ENCODE data around the gene RIPOR1. TPM values are rescaled to one million over a fixed set of nuclear protein-coding genes. Genes with fewer than 3 reads are reported as not detected.

RIPOR1 gene
- total RNA-seq, 1 donor from 2014 or later: 97.6 TPM

DNA sequence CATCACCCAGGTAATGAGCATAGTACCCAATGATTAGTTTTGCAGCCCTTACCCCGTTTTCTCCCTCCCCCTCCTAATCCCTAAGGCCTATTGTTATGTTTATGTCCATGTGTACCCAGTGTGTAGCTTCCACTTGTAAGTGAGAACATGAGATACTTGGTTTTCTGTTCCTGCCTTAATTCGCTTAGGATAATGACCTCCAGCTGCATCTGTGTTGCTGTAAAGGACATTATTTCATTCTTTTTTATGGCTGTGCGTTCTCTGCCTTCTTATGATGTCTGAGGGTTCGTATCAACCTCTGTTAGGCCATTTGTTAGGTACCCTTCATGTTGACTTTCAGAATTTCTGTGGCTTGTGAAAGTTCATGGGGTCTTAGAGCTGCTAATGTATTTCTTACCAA lies 64.7 kb downstream of the RIPOR1 start:
- DNase-seq (ENCODE audit: low spot score): no peak
- Mint-ChIP-seq H3K27me3 (ENCODE audit: low read depth) (no peaks in the 10 kb centered on the region), H3K36me3 (ENCODE audit: low read depth) (peaks cover 3% of the 10 kb centered on the region), H3K4me3 (ENCODE audit: unreplicated experiment) (no peak overlapping the region), H3K9me3 (ENCODE audit: low read depth) (no peaks in the 10 kb centered on the region), H3K27ac (ENCODE audit: unreplicated experiment) (peak overlapping the region; percentile 22), H3K4me1 (ENCODE audit: low read depth) (peaks cover 36% of the 10 kb centered on the region)
- TF ChIP-seq, protein P1, sequence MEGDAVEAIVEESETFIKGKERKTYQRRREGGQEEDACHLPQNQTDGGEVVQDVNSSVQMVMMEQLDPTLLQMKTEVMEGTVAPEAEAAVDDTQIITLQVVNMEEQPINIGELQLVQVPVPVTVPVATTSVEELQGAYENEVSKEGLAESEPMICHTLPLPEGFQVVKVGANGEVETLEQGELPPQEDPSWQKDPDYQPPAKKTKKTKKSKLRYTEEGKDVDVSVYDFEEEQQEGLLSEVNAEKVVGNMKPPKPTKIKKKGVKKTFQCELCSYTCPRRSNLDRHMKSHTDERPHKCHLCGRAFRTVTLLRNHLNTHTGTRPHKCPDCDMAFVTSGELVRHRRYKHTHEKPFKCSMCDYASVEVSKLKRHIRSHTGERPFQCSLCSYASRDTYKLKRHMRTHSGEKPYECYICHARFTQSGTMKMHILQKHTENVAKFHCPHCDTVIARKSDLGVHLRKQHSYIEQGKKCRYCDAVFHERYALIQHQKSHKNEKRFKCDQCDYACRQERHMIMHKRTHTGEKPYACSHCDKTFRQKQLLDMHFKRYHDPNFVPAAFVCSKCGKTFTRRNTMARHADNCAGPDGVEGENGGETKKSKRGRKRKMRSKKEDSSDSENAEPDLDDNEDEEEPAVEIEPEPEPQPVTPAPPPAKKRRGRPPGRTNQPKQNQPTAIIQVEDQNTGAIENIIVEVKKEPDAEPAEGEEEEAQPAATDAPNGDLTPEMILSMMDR (IDR thresholded peaks at IDR 0.05): no peak

DNA sequence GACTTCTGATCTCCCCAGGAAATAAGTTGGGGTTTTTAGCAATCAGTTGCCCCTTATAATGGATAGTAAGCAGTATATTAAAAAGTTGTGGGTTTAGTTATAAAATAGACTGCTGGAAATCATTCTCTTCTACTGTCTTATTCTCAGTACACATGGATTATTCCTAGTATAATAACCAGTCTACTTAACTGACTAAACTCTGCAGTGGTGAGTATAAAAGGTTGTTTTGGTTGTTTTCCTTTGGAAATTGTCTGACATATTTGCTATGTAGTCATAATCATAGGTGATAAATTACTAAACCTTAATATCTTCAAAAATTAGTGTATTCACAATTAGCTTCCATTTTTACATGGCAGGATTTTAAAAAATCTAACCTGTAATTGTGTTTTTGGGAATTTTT lies 65.1 kb downstream of the RIPOR1 start:
- H3K27ac Mint-ChIP-seq (ENCODE audit: unreplicated experiment): peak overlapping the region; percentile 22
- H3K9me3 Mint-ChIP-seq (ENCODE audit: low read depth): no peaks in the 10 kb centered on the region
- TF ChIP-seq, protein P1 (IDR thresholded peaks at IDR 0.05): no peak
- peaks cover 38% of the 10 kb centered on the region for H3K4me1 Mint-ChIP-seq (ENCODE audit: low read depth)
- no peak for DNase-seq (ENCODE audit: low spot score)
- no peaks in the 10 kb centered on the region for H3K27me3 Mint-ChIP-seq (ENCODE audit: low read depth)
- no peak overlapping the region for H3K4me3 Mint-ChIP-seq (ENCODE audit: unreplicated experiment)
- peaks cover 3% of the 10 kb centered on the region for H3K36me3 Mint-ChIP-seq (ENCODE audit: low read depth)

DNA sequence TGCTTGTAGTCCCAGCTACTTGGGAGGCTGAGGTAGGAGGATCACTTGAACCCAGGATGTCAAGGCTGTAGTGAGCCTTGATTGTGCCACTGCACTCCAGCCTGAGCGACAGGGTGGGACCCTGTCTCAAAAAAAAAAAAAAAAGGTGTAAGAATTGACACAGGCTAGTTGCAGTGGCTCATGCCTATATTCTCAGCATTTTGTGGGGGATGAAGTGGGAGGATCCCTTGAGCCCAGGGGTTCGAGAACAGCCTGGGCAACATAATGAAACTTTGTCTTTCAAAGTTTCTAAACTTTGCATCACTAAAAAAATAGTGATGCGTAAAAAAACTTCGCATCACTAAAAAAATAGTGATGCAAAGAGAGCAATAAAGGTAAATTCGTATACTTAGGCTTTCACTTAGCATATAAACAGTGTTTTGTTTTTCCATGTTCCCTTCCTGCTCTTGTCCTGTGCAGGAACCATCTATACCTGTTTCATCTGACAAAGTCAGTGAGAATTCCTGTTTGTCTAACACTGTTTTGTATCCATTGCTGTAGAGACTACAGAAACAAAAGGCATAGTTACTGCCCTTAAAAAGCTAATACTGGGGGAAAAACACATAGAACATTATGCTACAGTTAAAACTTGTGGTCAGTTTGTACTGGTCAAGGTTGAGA lies 65.8 kb downstream of the RIPOR1 start:
- no peak for DNase-seq (ENCODE audit: low spot score)
- peak overlapping the region; percentile 73 for H3K27ac Mint-ChIP-seq (ENCODE audit: unreplicated experiment)
- peaks cover 40% of the 10 kb centered on the region for H3K4me1 Mint-ChIP-seq (ENCODE audit: low read depth)
- H3K27me3 Mint-ChIP-seq (ENCODE audit: low read depth): no peaks in the 10 kb centered on the region
- H3K9me3 Mint-ChIP-seq (ENCODE audit: low read depth): no peaks in the 10 kb centered on the region
- H3K36me3 Mint-ChIP-seq (ENCODE audit: low read depth): peaks cover 3% of the 10 kb centered on the region
- TF ChIP-seq, protein P1 (IDR thresholded peaks at IDR 0.05): no peak
- H3K4me3 Mint-ChIP-seq (ENCODE audit: unreplicated experiment): no peak overlapping the region

DNA sequence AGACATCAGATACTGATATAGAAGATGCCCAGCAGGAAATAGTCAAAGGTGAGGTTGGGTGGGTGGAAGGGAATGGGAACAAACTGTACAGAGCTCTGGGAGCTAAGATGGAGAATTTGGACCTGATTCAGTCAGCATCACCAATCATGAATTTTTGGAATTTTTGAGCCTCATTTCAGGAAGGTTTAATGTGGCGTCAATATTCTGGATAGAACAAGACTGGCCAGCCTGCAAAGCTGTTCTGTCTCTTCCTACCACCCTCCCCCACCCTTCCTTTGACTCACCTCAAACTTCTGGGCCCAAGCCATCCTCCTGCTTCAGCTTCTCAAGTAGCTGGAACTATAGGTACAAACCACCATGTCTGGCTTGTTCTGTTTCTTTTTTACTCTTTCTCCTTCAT lies 66.3 kb downstream of the RIPOR1 start:
- no peaks in the 10 kb centered on the region for H3K27me3 Mint-ChIP-seq (ENCODE audit: low read depth)
- no peak for DNase-seq (ENCODE audit: low spot score)
- H3K4me3 Mint-ChIP-seq (ENCODE audit: unreplicated experiment): no peak overlapping the region
- peaks cover 40% of the 10 kb centered on the region for H3K4me1 Mint-ChIP-seq (ENCODE audit: low read depth)
- TF ChIP-seq, protein P1 (IDR thresholded peaks at IDR 0.05): no peak
- H3K9me3 Mint-ChIP-seq (ENCODE audit: low read depth): no peaks in the 10 kb centered on the region
- peak overlapping the region; percentile 70 for H3K27ac Mint-ChIP-seq (ENCODE audit: unreplicated experiment)
- H3K36me3 Mint-ChIP-seq (ENCODE audit: low read depth): peaks cover 3% of the 10 kb centered on the region

Other genes with a start within 250 kb of the RIPOR1 start
- gene PLEKHG4, start 249.3 kb upstream of the RIPOR1 start, total RNA-seq: 17.5 to 22.4 TPM (median 18.9 TPM) in 3 replicates
- not detected in 3 replicates for gene KCTD19, start 202.1 kb upstream of the RIPOR1 start, total RNA-seq
- 0.20 TPM in 1 of 3 replicates, not detected in the others for gene LRRC36, start 202.0 kb upstream of the RIPOR1 start, total RNA-seq
- 2.7 to 3.6 TPM (median 3.3 TPM) in 3 replicates for gene TPPP3, start 135.3 kb upstream of the RIPOR1 start, total RNA-seq
- gene ZDHHC1, start 112.4 kb upstream of the RIPOR1 start, total RNA-seq: 11.8 to 15.0 TPM (median 12.2 TPM) in 3 replicates
- 0.20 to 0.77 TPM in 2 of 3 replicates, not detected in the other for gene HSD11B2, start 97.7 kb upstream of the RIPOR1 start, total RNA-seq
- gene ATP6V0D1, start 47.7 kb upstream of the RIPOR1 start, total RNA-seq: 83.8 to 89.8 TPM (median 85.5 TPM) in 3 replicates
- gene AGRP, start 45.3 kb upstream of the RIPOR1 start, total RNA-seq: not detected in 3 replicates
- 31.2 to 34.2 TPM (median 32.3 TPM) in 3 replicates for gene CTCF, start 33.7 kb downstream of the RIPOR1 start, total RNA-seq
- gene CARMIL2, start 116.3 kb downstream of the RIPOR1 start, total RNA-seq: 0.97 to 1.8 TPM (median 1.5 TPM) in 3 replicates
- 16.2 to 18.0 TPM (median 17.2 TPM) in 3 replicates for gene ACD, start 131.4 kb downstream of the RIPOR1 start, total RNA-seq
- 2.5 to 3.5 TPM (median 3.3 TPM) in 3 replicates for gene PARD6A, start 132.1 kb downstream of the RIPOR1 start, total RNA-seq
- 6.2 to 9.2 TPM (median 6.4 TPM) in 3 replicates for gene ENKD1, start 137.9 kb downstream of the RIPOR1 start, total RNA-seq
- gene C16orf86, start 138.0 kb downstream of the RIPOR1 start, total RNA-seq: 0.82 to 3.1 TPM (median 0.85 TPM) in 3 replicates
- gene GFOD2, start 190.5 kb downstream of the RIPOR1 start, total RNA-seq: 14.4 to 22.4 TPM (median 16.3 TPM) in 3 replicates

All from chondrocyte (in vitro differentiated cells).